ENCODE data around the gene NEURL1. TPM values are rescaled to one million over a fixed set of nuclear protein-coding genes. Genes with fewer than 3 reads are reported as not detected.

Gene NEURL1
- total RNA-seq, 1 experiment from 2014 or later: 0.10 TPM

GRCh38 chr10:103452506-103453230 is 40.8 kb upstream of the NEURL1 start:
- intact Hi-C loops (cut with micrococcal nuclease; ENCODE audit: unreplicated experiment) (no loop called here), in situ Hi-C loops (cut with HindIII; ENCODE audit: low pct_unique_long_range_greater_than_20kb, low sequenced_read_pairs) (no loop called here)
- peaks cover 5% of the 10 kb centered on the region; the same call in 1 of the 2 replicates for H3K36me3 ChIP-seq (ENCODE audit: control insufficient read depth, insufficient read depth, low read length)
- H3K27me3 ChIP-seq (ENCODE audit: control insufficient read depth, insufficient read depth, low read length): no peaks in the 10 kb centered on the region
- no peak overlapping the region for H3K27ac ChIP-seq (ENCODE audit: low read length)
- ATAC-seq (no peak), DNase-seq (ENCODE audit: low read depth, low spot score) (no peak)
- H3K4me3 ChIP-seq (ENCODE audit: low read depth in 2 of 2, low read length in 2 of 2): peak overlapping the region; percentile 34 to 46
- TF ChIP-seq CTCF (IDR thresholded peaks at IDR 0.05): no peak
- TF ChIP-seq REST (IDR thresholded peaks at IDR 0.05; ENCODE audit: insufficient read depth in 1 of 2, low read depth in 2 of 2, low read length in 1 of 2): no peak
- TF ChIP-seq SIN3A (IDR thresholded peaks at IDR 0.05; ENCODE audit: borderline replicate concordance, insufficient read depth, low read depth, low read length): no peak
- TF ChIP-seq POLR2AphosphoS5 (IDR thresholded peaks at IDR 0.05; ENCODE audit: low read depth, low read length): no peak
- TF ChIP-seq TCF7L2 (IDR thresholded peaks at IDR 0.05; ENCODE audit: low read depth, low read length): no peak
- BruUV-seq (replicated peaks): no TSS peak
- H3K9me3 ChIP-seq (ENCODE audit: control insufficient read depth, insufficient read depth, low read depth, low read length): no peaks in the 10 kb centered on the region
- peaks cover 17% of the 10 kb centered on the region for H3K4me1 ChIP-seq (ENCODE audit: control insufficient read depth, insufficient read depth, low read length)
- CTCF ChIA-PET: interaction anchor here (0.6 to 0.7 kb wide), 2 partner anchors 32 to 128 kb away, joined by 3 to 4 read pairs; no protein-coding TSS in a partner anchor
- POLR2A ChIA-PET: interaction anchor here (0.6 kb wide), 1 partner anchor 195 kb away, joined by 15 read pairs; no protein-coding TSS in a partner anchor

GRCh38 chr10:103454026-103454425 is 39.5 kb upstream of the NEURL1 start:
- ChIA-PET CTCF (interaction anchor here (0.5 kb wide), 1 partner anchor 215 kb away, joined by 11 read pairs; no protein-coding TSS in a partner anchor), POLR2A (no interaction called here)
- no peak for DNase-seq (ENCODE audit: low read depth, low spot score)
- no peak for ATAC-seq
- H3K9me3 ChIP-seq (ENCODE audit: control insufficient read depth, insufficient read depth, low read depth, low read length): no peaks in the 10 kb centered on the region
- H3K4me1 ChIP-seq (ENCODE audit: control insufficient read depth, insufficient read depth, low read length): peaks cover 17% of the 10 kb centered on the region
- H3K27ac ChIP-seq (ENCODE audit: low read length): no peak overlapping the region
- TF ChIP-seq TCF7L2 (IDR thresholded peaks at IDR 0.05; ENCODE audit: low read depth, low read length) (no peak), POLR2AphosphoS5 (IDR thresholded peaks at IDR 0.05; ENCODE audit: low read depth, low read length) (no peak), REST (IDR thresholded peaks at IDR 0.05; ENCODE audit: insufficient read depth in 1 of 2, low read depth in 2 of 2, low read length in 1 of 2) (no peak), CTCF (IDR thresholded peaks at IDR 0.05) (no peak), SIN3A (IDR thresholded peaks at IDR 0.05; ENCODE audit: borderline replicate concordance, insufficient read depth, low read depth, low read length) (no peak)
- peaks cover 5% of the 10 kb centered on the region; the same call in 1 of the 2 replicates for H3K36me3 ChIP-seq (ENCODE audit: control insufficient read depth, insufficient read depth, low read length)
- intact Hi-C loops (cut with micrococcal nuclease; ENCODE audit: unreplicated experiment) (no loop called here), in situ Hi-C loops (cut with HindIII; ENCODE audit: low pct_unique_long_range_greater_than_20kb, low sequenced_read_pairs) (no loop called here)
- no peak overlapping the region for H3K4me3 ChIP-seq (ENCODE audit: low read depth in 2 of 2, low read length in 2 of 2)
- H3K27me3 ChIP-seq (ENCODE audit: control insufficient read depth, insufficient read depth, low read length): no peaks in the 10 kb centered on the region
- BruUV-seq (replicated peaks): no TSS peak
